HG03354 (cell line): ENCODE results near the gene ZNF764.
"Not testable (repeated sequence)": the region's sequence is repeated elsewhere in the genome, so short reads cannot be mapped to it uniquely, and the experiment has no call there.

Source experiments
- ATAC-seq: cut with Tn5 transposase; IDR thresholded peaks from one replicate; pipeline ENCODE4 v1.9.1; 2021; ENCODE audit warnings: mild to moderate bottlenecking; ENCODE audit not compliant: unreplicated experiment, poor library complexity, severe bottlenecking

ZNF764 gene

GRCh38 chr16:30557957-30558788 is at the start of gene ZNF764:
Gene ZNF764 (minus strand): TSS chr16:30558374. CDS start chr16:30558182, 192 bp downstream.
- peak; percentile 91 for ATAC-seq

GRCh38 chr16:30606004-30606403 is 47.8 kb upstream of the ZNF764 start:
- ATAC-seq = no peak

GRCh38 chr16:30605158-30605557 is 47.0 kb upstream of the ZNF764 start:
- ATAC-seq = no peak

- no peak for ATAC-seq
Observed at GRCh38 chr16:30604316-30604947, 46.3 kb upstream of the ZNF764 start.

GRCh38 chr16:30603945-30604315 is 45.8 kb upstream of the ZNF764 start:
- ATAC-seq = no peak

- ATAC-seq = no peak
Observed at GRCh38 chr16:30602616-30603277, 44.6 kb upstream of the ZNF764 start.

- no peak for ATAC-seq
Observed at GRCh38 chr16:30601966-30602365, 43.8 kb upstream of the ZNF764 start.

GRCh38 chr16:30600929-30601328 is 42.8 kb upstream of the ZNF764 start:
- ATAC-seq = no peak

- no peak for ATAC-seq
Observed at GRCh38 chr16:30600215-30600614, 42.0 kb upstream of the ZNF764 start.

GRCh38 chr16:30592871-30593270 is 34.7 kb upstream of the ZNF764 start:
- no peak for ATAC-seq

GRCh38 chr16:30590869-30591268 is 32.7 kb upstream of the ZNF764 start:
- ATAC-seq = not testable (repeated sequence)

GRCh38 chr16:30589582-30589981 is 31.4 kb upstream of the ZNF764 start:
- not testable (repeated sequence) for ATAC-seq

- no peak for ATAC-seq
Observed at GRCh38 chr16:30588651-30589050, 30.5 kb upstream of the ZNF764 start.

- ATAC-seq = peak; percentile 89
Observed at GRCh38 chr16:30585400-30586191, 27.4 kb upstream of the ZNF764 start, which contains the start of gene ZNF785. Gene ZNF785 (minus strand): TSS chr16:30585697. CDS start chr16:30585611, 86 bp downstream.

GRCh38 chr16:30585022-30585399 is 26.8 kb upstream of the ZNF764 start:
- peak; percentile 31 for ATAC-seq

- no peak for ATAC-seq
Observed at GRCh38 chr16:30582611-30583340, 24.6 kb upstream of the ZNF764 start.

- ATAC-seq = no peak
Observed at GRCh38 chr16:30581457-30581856, 23.3 kb upstream of the ZNF764 start.

GRCh38 chr16:30574678-30575077 is 16.5 kb upstream of the ZNF764 start:
- no peak for ATAC-seq
